H1 (cell line): ENCODE results near the gene MEF2B. TPM values are rescaled to one million over a fixed set of nuclear protein-coding genes. Genes with fewer than 3 reads are reported as not detected.

ENCODE experiments used
- SP2 ChIP-seq: IDR thresholded peaks from 2 replicates; pipeline ENCODE4 v1.6.1; 2012; ENCODE audit warnings: mild to moderate bottlenecking, low read length, inconsistent platforms
- polyA plus RNA-seq, 7 experiments: library from polyadenylated mRNA; depleted of rRNA in 3 of 7; stranded (reverse) in 5 of 7; unstranded in 2 of 7; fragments of >200 nt in 5 of 7; fragments of 200-250 nt in 2 of 7; gene quantifications; 1 replicate in 5 of 7; 2 replicates in 1 of 7; 4 replicates in 1 of 7; pipeline versions ENCODE4 v1.2.1 to v1.2.3, GENCODE V29; 2011 to 2013; ENCODE audit warnings: missing spikeins in 2 of 7, mixed read lengths in 2 of 7
- total RNA-seq: library from RNA; stranded (reverse); fragmentation: NEBNext Ultra II Directional; extraction: Animal tissue kit (Norgen Biotek cat#: 25700); gene quantifications from 2 replicates; pipeline ENCODE4 v1.2.1, GENCODE V29; 2021

The MEF2B gene
- total and polyA plus RNA-seq, 2 of the 8 experiments (the other 6 are each of a cell fraction or from before 2014, with no cell fraction given) = 2.8 to 3.7 TPM

DNA sequence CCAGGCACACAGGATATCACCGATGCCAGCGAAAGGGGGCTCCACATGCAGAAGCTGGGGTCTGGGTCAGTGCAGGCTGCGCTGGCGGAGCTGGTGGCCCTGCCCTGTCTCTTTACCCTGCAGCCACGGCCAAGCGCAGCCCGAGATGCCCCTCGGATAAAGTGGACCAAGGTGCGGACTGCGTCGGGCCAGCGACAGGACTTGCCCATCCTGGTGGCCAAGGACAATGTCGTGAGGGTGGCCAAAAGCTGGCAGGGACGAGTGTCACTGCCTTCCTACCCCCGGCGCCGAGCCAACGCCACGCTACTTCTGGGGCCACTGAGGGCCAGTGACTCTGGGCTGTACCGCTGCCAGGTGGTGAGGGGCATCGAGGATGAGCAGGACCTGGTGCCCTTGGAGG lies 48.8 kb upstream of the MEF2B start (continued):
- no peak for TF ChIP-seq SP2
